Stimulated activated naive CD8-positive, alpha-beta T cell treated with anti-CD3 and anti-CD28 coated beads, Interleukin-15, amount 100 ng/mL, for 72 hours (primary cell): ENCODE data around the gene AQP6.

Experiments used
- ATAC-seq: fragments of 150-1000 bp; cut with Tn5 transposase; 2 replicates; pipeline ENCODE4 v1.10.0; 2021; ENCODE audit warnings: mild to moderate bottlenecking, moderate library complexity
- DNase-seq, 2 donors: peaks; one replicate each; pipeline ENCODE4 v3.0.0; 2021 to 2022
- H3K27ac Mint-ChIP-seq, 2 donors: one replicate each; pipeline ENCODE4 v1.8.0; 2022; ENCODE audit warnings: mild to moderate bottlenecking in 2 of 2, mixed read lengths in 2 of 2, moderate library complexity in 2 of 2
- H3K27me3 Mint-ChIP-seq: one replicate; pipeline ENCODE4 v1.8.0; 2022; ENCODE audit warnings: mixed read lengths
- H3K4me1 Mint-ChIP-seq: one replicate; pipeline ENCODE4 v1.8.0; 2022; ENCODE audit warnings: mild to moderate bottlenecking, mixed read lengths
- H3K4me3 Mint-ChIP-seq, 2 donors: one replicate each; pipeline ENCODE4 v1.8.0; 2022; ENCODE audit warnings: mild to moderate bottlenecking in 2 of 2, mixed read lengths in 2 of 2, moderate library complexity in 1 of 2
- H3K9me3 Mint-ChIP-seq, 2 donors: one replicate each; pipeline ENCODE4 v1.8.0; 2022; ENCODE audit warnings: mixed read lengths in 2 of 2

The AQP6 gene, protein sequence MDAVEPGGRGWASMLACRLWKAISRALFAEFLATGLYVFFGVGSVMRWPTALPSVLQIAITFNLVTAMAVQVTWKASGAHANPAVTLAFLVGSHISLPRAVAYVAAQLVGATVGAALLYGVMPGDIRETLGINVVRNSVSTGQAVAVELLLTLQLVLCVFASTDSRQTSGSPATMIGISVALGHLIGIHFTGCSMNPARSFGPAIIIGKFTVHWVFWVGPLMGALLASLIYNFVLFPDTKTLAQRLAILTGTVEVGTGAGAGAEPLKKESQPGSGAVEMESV

DNA sequence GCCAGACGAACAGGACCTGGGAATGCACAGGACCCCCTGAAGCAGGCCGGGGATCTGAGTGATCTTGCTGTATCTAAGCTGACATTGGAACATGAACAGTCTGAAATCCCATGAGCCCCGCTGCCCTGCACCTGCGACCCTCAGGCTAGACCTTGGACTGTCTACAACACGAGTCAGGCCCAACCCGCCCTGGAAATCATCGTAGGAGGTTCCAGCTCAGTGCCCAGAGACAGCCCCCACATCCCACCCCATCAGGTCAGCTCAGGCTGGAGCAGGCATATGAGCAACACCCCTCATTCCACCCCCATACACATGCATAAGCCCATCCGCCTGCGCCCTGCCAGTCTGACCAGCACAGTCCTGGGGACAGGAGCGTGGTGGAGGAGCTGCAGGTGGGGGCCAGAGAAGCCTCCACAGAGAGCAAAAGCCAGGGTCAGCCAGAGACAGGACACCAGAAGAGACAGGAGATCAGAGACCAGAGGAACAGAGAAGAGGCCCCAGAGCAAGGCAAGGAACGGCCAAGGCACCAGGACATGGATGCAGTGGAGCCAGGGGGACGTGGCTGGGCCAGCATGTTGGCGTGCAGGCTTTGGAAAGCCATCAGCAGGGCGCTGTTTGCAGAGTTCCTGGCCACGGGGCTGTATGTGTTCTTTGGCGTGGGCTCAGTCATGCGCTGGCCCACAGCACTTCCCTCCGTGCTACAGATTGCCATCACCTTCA, at the start of gene AQP6:
AQP6 (plus strand) TSS at position 307 of the 720 bp plus-strand sequence; CDS start at position 534, 227 bp downstream.
- Mint-ChIP-seq H3K9me3 (no peaks in the 10 kb centered on the region), H3K4me1 (no peaks in the 10 kb centered on the region), H3K27me3 (no peaks in the 10 kb centered on the region), H3K4me3 (no peak within 1 kb of the TSS), H3K27ac (peak within 1 kb of the TSS in 1 of 2 donors; percentile 60)
- no peak for ATAC-seq
- DNase-seq = no peak

DNA sequence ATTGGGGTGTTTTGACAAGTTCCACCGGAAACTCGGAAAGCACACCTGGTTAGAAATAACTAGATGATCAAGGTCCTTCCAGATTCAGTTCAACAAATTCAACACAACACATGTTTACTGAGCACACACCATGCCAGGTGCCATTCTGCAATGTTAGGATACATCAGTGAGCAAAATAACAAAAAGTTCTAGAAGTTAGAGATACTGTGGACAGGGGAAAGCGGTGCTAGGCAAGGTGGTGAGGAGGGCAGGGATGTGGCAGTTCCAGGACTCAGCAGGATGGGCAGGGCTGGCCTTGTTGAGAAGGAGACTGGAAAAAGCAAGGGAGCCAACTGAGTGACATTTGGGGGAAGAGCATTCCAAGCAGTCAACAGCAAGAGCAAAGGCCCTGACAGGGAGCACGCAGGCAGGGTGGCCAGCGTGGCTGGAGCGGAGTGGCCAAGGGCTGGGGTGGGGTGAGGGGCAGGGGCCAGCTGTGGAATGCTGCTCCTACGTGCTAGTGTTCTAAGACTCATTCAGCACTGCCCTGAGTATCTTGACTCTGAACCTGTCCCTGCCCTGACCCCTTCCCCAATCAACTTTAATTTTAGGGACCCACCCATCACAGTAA, 49.6 kb upstream of the AQP6 start:
- Mint-ChIP-seq H3K9me3 (no peaks in the 10 kb centered on the region), H3K27ac (peak overlapping the region in 1 of 2 donors; percentile 1), H3K27me3 (no peaks in the 10 kb centered on the region), H3K4me1 (no peaks in the 10 kb centered on the region), H3K4me3 (no peak overlapping the region)
- DNase-seq = no peak
- ATAC-seq = no peak

DNA sequence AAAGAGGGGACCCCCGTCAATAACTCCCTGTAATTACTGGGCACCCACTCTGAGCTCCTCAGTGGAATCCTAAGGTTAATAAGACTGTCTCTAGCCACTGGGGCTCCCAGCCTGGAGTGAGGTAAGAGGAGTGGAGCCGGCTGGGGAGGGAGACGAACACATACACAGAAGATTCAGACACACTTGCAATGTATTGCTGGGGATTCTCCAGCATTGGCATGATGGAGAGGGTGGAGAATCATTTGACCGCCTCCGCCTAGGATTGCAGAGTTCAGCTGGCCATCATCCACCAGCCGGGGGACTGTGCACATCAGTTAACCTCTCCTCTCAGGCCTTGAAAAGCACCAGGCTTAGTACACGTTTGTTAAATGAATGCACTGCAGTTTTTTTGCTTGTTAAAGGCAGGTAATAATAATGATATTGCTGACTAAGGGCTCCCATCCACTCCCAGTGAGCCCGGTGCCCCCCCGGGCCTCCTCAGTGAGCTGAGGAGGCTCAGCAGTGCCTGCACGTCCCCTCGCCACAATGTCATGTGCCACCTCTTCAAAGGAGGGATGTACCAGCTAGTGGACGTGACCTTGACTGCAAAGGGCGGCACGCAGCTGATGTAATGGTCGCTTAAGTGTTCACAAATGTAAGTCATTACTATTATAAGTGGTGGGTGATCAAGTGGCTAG, 48.7 kb upstream of the AQP6 start:
- no peak for ATAC-seq
- Mint-ChIP-seq H3K27me3 (peaks cover under 1% of the 10 kb centered on the region), H3K4me3 (no peak overlapping the region), H3K4me1 (no peaks in the 10 kb centered on the region), H3K27ac (no peak overlapping the region), H3K9me3 (no peaks in the 10 kb centered on the region)
- no peak for DNase-seq

DNA sequence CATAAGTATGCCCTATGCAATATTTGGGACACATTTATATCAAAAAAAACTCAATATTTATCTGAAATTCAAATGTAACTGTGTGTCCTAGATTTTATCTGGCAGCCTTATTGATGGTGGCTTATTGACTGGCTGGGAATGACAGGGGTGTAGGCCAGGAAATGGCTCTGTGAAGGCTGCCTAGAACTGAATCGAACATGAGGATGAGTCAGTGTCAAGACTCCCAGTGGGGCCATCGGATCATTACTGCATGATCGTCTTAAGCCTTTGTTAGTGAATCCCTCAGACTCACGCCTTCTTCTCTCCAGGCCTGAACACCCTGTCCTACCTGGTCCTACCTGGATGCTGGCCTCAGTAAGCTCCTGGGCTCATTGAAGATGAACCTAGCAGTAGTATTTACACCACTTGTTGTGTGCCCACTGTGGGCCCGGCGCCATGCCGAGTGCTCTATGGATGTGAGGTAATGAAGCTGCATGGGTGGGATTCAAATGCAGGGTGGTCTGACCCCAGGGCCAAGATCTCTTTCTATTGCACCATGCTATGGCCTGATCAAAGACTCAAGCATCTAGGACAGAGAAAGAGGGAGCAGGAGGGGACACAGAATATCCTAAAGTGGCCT, 48.0 kb upstream of the AQP6 start:
- Mint-ChIP-seq H3K4me3 (no peak overlapping the region), H3K27me3 (peaks cover 8% of the 10 kb centered on the region), H3K4me1 (no peaks in the 10 kb centered on the region), H3K9me3 (no peaks in the 10 kb centered on the region), H3K27ac (no peak overlapping the region)
- no peak for ATAC-seq
- no peak for DNase-seq

DNA sequence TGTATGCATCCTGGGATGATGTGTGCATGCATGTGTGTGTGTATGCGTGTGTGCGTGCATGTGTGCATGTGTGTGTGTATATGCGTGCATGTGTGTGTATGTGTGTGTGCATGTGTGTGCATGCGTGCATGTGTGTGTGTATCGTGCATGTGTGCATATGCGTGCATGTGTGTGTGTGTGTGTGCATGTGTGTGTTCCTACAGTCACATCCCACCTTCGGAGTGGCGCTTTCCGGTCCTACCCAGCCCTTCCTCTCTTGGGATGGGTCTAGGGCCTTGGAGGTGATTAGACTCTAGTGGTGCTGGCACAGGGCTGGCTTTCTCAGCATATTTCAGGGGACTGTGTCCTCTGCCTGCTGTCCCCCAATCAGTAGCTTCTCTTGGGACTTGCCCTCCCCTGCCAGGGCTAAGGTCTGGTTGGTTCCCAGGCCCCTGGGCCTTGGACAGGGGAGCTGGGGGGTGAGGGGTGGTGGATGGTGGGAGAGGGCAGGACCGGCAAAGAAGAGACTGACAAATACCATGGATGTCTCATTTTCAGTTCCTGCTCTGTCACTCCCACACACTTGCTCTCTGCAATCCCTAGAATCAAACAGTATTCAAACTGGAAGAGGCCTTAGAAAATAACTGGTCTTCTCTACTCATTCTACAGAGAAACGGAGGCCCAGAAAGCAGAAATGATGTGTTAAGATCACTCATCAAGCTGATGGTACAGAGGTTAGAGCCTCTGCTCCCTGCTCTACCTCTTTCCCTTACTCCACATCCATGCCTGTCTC, 47.1 kb upstream of the AQP6 start:
- ATAC-seq (no peak), DNase-seq (no peak)
- no peaks in the 10 kb centered on the region for H3K4me1 Mint-ChIP-seq
- no peak overlapping the region for H3K4me3 Mint-ChIP-seq
- H3K27me3 Mint-ChIP-seq = peaks cover 11% of the 10 kb centered on the region
- H3K27ac Mint-ChIP-seq = no peak overlapping the region
- H3K9me3 Mint-ChIP-seq = no peaks in the 10 kb centered on the region

DNA sequence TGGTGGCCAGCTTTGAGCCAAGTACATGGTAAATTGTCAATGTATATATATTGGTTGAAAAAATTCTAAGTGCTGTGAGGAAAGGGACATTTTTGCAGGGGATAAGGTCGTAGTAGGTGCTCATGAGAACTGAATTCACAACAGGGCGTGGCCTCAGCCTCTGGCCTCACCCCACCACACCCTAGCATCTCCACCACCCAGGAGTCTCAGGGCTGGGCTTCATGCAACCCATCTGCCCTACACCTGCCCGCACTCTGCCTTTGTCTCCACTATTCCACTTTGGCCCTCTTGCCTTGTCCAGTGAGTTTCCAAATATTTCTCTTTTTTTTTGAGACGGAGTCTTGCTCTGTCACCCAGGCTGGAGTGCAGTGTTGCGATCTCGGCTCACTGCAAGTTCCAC, 44.3 kb upstream of the AQP6 start:
- Mint-ChIP-seq H3K27me3 (peaks cover 11% of the 10 kb centered on the region), H3K4me1 (no peaks in the 10 kb centered on the region), H3K9me3 (no peaks in the 10 kb centered on the region), H3K4me3 (no peak overlapping the region), H3K27ac (no peak overlapping the region)
- ATAC-seq (no peak), DNase-seq (no peak)

DNA sequence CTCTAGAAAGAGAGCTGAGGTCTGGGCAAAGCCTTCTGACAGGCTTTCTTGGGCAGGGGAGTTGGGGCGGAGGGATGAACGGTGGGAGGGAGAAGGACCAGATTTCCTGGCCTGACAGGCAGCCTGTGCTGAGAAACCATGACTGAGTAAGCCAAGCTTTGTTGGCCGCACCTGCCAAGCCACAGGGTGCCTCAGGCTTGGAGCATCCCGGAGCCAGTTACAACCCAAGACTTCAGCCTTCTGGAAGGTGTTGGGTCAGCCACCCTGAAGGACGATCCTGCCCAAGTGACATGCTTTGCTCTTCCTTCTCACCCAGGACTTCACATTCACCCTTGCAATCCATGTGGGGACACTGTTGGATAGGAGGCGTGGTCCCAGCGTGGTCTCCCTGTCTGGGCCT, 43.2 kb upstream of the AQP6 start:
- H3K27ac Mint-ChIP-seq = no peak overlapping the region
- ATAC-seq (no peak), DNase-seq (no peak)
- H3K4me1 Mint-ChIP-seq = no peaks in the 10 kb centered on the region
- no peaks in the 10 kb centered on the region for H3K9me3 Mint-ChIP-seq
- H3K4me3 Mint-ChIP-seq = no peak overlapping the region
- peaks cover 15% of the 10 kb centered on the region for H3K27me3 Mint-ChIP-seq

DNA sequence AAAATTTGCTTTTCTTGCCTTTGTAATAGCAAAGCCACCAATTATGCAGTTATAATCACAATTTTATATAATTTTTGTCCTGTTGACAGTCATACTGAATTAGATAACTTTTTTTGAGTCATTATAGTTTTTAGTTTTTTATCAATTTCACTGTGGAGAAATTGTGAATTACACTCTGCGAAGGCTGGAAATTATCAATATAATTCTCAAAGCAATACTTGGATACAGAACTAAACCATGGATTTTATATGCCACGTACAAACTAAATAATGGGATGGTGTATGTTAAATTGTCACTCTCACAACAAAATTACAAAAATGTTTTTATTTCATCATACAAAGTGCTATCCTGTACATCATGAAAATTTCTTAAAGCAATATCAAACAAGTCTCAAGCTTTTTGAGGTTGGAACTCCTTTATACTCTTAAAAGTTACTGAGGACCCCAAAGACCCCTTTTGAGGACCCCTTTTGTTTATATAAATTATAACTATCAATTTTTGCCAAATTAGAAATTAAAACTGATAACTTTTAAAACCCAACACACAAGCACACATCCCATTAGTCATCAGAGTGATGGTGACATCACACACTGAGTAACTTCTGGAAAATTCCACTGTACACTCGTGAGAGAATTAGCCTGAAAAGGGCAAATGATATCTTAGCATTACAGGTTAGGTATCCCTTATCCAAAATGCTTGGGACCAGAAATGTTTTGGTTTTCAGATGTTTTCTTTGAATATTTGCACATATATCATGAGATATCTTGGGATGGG, 42.0 kb upstream of the AQP6 start:
- ATAC-seq (peak; percentile 66), DNase-seq (no peak)
- Mint-ChIP-seq H3K4me1 (no peaks in the 10 kb centered on the region), H3K9me3 (no peaks in the 10 kb centered on the region), H3K4me3 (no peak overlapping the region), H3K27me3 (peaks cover 19% of the 10 kb centered on the region), H3K27ac (no peak overlapping the region)

DNA sequence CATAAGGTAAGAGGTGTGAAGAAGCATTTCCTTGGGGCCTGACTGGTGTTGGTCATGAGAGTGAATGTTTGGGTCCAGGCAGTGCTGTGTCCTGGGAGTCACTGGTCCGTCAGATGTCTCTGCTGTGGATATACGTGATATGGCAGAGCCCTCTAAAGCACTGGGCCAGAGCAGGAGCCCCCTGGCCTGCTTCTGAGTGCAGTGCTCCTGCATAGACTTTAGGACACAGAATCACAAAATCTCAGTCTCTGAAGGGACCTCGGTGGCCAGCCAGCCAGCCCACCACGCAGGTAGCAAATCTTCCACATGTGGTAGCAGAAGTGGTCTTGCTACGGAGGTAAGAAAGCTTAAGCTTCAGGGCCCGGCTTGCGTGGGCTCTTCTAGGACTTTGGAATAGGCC, 40.7 kb upstream of the AQP6 start:
- H3K4me3 Mint-ChIP-seq = no peak overlapping the region

DNA sequence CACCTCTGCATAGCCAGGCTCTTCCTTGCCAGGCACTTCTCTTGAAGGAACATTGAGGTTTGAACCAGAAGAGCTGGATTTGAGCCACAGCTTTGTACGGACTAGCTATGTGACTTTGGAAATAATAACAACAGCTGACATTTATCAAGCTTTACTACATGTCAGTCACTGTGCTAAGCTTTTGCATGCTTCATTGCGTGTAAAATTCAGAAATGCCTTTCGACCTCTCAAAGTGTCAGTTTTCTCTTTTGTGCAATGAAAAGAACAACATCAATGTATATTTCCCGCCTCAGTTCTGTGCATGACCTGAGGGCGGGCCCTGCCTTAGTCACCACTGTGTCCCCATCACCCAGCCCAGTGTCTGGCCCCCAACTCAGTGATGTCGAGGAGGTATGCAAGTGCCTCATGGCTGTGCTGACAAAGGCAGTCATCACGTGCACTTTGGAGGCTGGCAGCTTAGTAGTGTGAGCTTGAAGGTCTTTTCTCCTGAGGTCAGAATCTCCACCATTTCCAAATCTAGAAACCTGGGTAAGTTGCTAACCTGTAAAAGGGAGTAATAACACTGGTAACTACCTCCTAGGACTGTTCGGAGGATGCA, 40.1 kb upstream of the AQP6 start:
- DNase-seq = no peak
- no peak for ATAC-seq
- Mint-ChIP-seq H3K27ac (no peak overlapping the region), H3K27me3 (peaks cover 19% of the 10 kb centered on the region), H3K9me3 (no peaks in the 10 kb centered on the region), H3K4me3 (no peak overlapping the region), H3K4me1 (no peaks in the 10 kb centered on the region)

More for the DNA sequence above, 40.7 kb upstream of the AQP6 start:
- DNase-seq (no peak), ATAC-seq (no peak)
- H3K27ac Mint-ChIP-seq = no peak overlapping the region
- H3K4me1 Mint-ChIP-seq = no peaks in the 10 kb centered on the region
- no peaks in the 10 kb centered on the region for H3K9me3 Mint-ChIP-seq
- H3K27me3 Mint-ChIP-seq = peaks cover 19% of the 10 kb centered on the region

DNA sequence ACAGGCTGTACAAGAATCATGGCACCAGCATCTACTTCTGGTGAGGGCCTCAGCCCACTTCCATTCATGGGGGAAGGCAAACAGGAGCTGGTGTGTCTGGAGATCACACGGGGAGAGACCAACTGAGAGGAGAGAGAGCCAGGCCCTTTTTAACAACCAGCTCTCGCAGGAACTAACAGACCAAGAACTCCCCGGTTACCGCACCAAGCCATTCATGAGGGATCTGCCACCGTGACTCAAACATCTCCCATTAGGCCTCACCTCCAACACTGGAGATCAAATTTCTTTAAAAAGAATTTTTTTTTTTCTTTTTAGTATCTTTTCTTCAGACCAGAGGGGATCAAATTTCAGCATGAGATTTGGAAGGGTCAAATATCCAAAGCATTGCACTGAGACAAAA, 39.0 kb upstream of the AQP6 start:
- no peaks in the 10 kb centered on the region for H3K9me3 Mint-ChIP-seq
- no peak overlapping the region for H3K4me3 Mint-ChIP-seq
- DNase-seq (no peak), ATAC-seq (no peak)
- H3K4me1 Mint-ChIP-seq = no peaks in the 10 kb centered on the region
- no peak overlapping the region for H3K27ac Mint-ChIP-seq
- H3K27me3 Mint-ChIP-seq = peaks cover 19% of the 10 kb centered on the region

DNA sequence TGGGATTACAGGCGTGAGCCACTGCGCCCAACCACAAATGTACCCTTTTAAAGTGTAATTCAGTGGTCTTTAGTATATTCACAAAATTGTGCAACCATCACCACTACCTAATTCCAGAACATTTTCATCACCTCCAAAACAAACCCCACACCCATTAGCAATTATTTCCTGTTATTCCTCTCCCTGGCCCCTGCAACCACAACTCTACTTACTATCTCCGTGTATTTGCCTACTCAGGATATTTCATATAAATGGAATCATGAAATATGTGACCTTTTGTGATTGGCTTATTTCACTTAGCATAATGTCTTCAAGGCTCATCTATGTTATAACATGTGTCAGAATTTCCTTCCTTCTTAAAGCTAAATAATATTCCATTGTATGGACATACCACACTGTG, 38.2 kb upstream of the AQP6 start:
- Mint-ChIP-seq H3K27me3 (peaks cover 13% of the 10 kb centered on the region), H3K4me1 (no peaks in the 10 kb centered on the region), H3K4me3 (no peak overlapping the region), H3K9me3 (no peaks in the 10 kb centered on the region), H3K27ac (no peak overlapping the region)
- ATAC-seq = no peak
- no peak for DNase-seq

DNA sequence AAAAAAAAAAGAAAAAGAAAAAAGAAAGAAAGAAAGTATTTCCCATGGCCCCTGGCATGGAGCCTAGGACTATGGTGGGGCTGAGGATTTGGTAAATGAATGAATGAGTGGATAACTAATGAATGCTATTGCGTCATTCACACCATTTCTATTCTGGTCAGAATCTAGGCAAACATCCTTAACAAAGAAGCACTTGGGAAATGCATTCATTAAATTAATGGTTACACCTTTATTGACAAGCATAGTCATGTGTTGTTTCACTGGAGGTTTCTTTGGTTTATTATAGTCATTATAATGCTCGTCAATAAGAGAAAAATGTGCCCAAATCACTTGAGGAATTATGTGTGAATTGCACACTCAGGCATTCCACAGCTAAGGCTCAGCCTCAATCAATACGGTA, 35.8 kb upstream of the AQP6 start:
- Mint-ChIP-seq H3K4me3 (no peak overlapping the region), H3K9me3 (no peaks in the 10 kb centered on the region), H3K4me1 (no peaks in the 10 kb centered on the region), H3K27me3 (peaks cover 8% of the 10 kb centered on the region), H3K27ac (no peak overlapping the region)
- no peak for DNase-seq
- no peak for ATAC-seq

DNA sequence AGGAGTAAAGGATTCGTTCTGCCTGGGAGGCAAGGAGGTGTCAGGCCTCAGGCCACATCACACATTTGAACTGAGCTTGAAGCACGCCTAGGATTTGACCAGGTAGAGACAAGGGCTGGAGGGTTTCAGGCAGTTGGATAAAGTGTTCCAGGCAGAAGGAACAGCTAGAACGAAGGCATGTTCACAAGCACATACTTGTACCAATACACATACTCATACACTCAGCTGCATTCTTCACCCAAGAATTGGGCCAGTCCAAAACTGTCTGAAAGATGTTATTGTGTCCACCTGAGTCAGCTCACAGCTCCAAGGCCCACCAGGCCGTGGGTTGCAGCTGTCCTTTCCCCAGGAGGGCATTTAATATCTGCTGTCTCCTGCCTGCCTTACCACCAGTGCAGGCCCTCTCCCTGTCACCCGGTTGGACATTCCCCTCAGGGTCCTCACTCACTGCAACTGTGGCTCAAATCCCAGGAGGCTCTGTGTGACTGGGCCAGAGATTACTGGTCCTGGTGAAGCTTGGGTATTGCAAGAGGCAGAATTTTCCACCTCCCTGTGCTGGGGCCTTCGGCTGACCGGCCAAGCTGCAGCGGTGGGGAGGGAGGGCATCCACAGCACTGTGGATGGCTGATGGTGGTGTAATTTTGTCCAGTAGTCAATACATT, 35.0 kb upstream of the AQP6 start:
- no peak for ATAC-seq
- H3K27ac Mint-ChIP-seq = no peak overlapping the region

More for the DNA sequence above, 35.0 kb upstream of the AQP6 start:
- Mint-ChIP-seq H3K4me3 (no peak overlapping the region), H3K9me3 (no peaks in the 10 kb centered on the region), H3K27me3 (peaks cover 8% of the 10 kb centered on the region), H3K4me1 (no peaks in the 10 kb centered on the region)
- no peak for DNase-seq
